22Rv1 (cell line): ENCODE data around the gene PROB1.

Source experiments
- H3K27ac ChIP-seq: fragments of 450-650 bp; 2 replicates; pipeline ENCODE4 v1.5.1; 2017
- CTCF ChIP-seq: fragments of 450-650 bp; IDR thresholded peaks from 2 replicates; pipeline ENCODE4 v1.5.1; 2017; ENCODE audit warnings: mild to moderate bottlenecking
- ZFX ChIP-seq: fragments of 450-650 bp; IDR thresholded peaks from 2 replicates; pipeline ENCODE4 v1.6.1; 2017; ENCODE audit warnings: antibody characterized with exemption, borderline replicate concordance

Gene PROB1

GRCh38 chr5:139378941-139379361 lies 16.0 kb downstream of the PROB1 start:
- H3K27ac ChIP-seq: no peak overlapping the region
- TF ChIP-seq ZFX (no peak), CTCF (no peak)

GRCh38 chr5:139378101-139378825 lies 16.6 kb downstream of the PROB1 start:
- H3K27ac ChIP-seq: no peak overlapping the region
- TF ChIP-seq CTCF (no peak), ZFX (no peak)

GRCh38 chr5:139377226-139377625 lies 17.7 kb downstream of the PROB1 start:
- TF ChIP-seq ZFX: no peak
- TF ChIP-seq CTCF: no peak
- H3K27ac ChIP-seq: no peak overlapping the region

- no peak for TF ChIP-seq CTCF
- no peak for TF ChIP-seq ZFX
- H3K27ac ChIP-seq: no peak overlapping the region
Measured at GRCh38 chr5:139376364-139376763, 18.5 kb downstream of the PROB1 start.

- peak overlapping the region; percentile 90 for H3K27ac ChIP-seq
- TF ChIP-seq ZFX (no peak), CTCF (no peak)
Measured at GRCh38 chr5:139374909-139375308, 20.0 kb downstream of the PROB1 start.

- H3K27ac ChIP-seq: peak overlapping the region; percentile 90
- TF ChIP-seq ZFX (no peak), CTCF (no peak)
Measured at GRCh38 chr5:139371482-139372435, 23.1 kb downstream of the PROB1 start.

- TF ChIP-seq ZFX: no peak
- no peak for TF ChIP-seq CTCF
- no peak overlapping the region for H3K27ac ChIP-seq
Measured at GRCh38 chr5:139369181-139369580, 25.7 kb downstream of the PROB1 start.
